CD4-positive, alpha-beta T cell treated with Interleukin-15 for 4 hours (primary cell): Measurements from ENCODE around the gene CD300C.
"Not testable (repeated sequence)": the region's sequence is repeated elsewhere in the genome, so short reads cannot be mapped to it uniquely, and the experiment has no call there.

Source experiments
- DNase-seq: peaks from one replicate; pipeline ENCODE4 v3.0.0-alpha.2; 2020; ENCODE audit warnings: low spot score

Gene CD300C

DNA sequence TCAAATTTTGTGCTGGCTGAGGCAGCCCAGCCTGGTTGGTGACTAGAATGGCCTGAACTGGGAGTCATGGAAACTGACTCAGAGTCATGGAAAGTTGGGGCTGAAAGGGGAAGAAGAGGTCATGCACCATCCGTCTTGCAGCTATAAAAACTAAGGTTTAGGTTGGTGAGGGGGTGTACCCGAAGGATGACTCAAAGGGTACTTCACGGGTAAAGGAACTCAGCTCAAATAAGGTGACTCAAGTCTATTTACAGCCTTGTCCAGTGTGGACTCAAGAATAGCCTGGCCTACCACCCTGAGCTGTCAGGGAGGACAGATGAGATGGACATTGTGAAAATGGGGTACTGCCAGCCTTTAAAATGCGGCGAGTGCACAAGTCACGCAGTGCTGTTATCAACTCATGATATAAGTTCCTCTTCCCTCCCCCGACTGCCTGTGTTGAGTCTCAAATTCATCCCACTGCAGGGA, 33.3 kb downstream of the CD300C start:
- DNase-seq: no peak

DNA sequence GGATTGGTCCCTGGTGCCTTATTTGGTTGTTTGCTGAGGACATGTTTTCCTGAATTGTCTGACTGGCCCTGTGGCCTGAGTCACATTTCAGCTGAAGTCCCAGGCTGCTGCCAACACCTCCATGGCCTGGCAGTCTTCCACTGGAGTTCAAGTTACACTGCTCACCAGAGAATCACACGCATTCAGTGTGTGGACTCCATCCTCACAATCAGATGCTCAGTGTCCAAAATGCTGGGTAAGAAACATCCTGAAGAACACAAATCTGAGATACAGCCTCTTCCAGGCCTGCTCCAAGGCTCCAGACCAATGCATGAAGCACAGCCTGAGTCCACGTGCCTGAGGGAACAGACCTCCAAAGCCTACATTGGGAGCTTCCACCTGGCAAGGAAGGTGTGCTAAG, 33.9 kb downstream of the CD300C start:
- no peak for DNase-seq

DNA sequence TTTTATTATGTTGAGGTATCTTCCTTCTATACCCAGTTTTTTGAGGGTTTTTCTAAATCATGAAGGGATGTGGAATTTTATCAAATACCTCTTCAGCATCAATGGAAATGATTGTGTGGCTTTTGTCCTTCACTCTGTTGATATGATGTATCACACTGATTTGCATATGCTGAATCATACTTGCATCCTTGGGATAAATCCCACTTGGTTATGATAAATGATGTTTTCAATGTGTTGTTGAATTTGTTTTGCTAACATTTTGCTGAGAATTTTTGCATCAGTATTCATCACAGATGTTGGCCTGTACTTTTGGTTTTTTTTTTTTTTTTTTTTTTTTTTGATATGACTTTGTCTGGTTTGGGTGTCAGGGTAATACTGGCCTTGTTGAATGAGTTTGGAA, 37.8 kb downstream of the CD300C start:
- DNase-seq: no peak

DNA sequence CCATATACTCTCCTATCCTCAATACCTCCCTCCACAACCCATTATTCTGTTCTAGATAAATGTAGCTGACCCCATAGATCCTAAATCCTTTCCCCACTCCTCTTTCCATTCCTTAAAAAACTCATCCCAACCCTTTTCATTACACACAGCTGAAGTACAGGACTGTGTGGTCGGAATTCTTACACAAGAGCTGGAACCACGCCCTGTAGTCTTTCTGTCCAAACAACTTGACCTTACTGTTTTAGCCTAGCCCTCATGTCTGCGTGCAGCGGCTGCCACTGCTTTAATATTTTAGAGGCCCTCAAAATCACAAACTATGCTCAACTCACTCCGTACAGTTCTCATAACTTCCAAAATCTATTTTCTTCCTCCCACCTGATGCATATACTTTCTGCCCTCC, 42.0 kb downstream of the CD300C start:
- DNase-seq: not testable (repeated sequence)

DNA sequence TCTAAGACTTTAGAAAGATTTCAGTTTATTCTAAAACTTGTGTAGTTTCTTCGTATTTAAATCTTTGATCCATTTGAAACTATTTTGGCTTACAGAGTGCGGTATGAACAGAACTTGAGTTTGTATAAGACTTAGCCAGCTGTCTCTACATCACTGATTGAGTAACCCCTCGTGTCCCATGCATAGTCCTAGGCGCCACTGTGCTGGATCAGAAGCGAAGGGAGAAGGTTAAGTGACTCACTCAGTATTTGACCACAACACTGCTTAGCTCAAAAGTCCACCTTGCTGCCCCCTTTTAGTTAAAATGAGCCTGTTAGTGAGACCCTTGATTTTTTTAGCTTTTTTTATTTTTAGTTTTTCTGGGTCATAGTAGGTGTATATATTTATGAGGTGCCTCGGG, 43.1 kb downstream of the CD300C start:
- no peak for DNase-seq

DNA sequence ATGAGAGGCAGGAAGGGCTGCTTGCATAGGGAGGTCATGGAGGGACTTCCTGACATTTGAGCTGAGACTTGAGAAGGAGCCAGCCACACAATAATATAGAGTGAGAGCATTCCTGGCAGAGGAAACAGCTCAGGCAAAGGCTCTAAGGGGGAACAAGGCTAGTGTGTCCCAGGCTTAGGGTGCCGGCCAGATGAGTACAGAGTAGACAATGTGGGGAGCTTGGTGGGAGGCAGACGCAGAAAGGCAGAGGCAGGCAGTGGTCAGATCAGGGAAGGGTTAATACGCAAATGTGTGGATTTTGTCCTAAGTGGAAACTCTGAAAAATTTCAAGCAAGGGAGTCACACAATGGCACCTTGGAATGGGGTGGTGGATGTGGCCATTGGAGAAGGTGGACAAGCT, 45.9 kb downstream of the CD300C start:
- DNase-seq: no peak

DNA sequence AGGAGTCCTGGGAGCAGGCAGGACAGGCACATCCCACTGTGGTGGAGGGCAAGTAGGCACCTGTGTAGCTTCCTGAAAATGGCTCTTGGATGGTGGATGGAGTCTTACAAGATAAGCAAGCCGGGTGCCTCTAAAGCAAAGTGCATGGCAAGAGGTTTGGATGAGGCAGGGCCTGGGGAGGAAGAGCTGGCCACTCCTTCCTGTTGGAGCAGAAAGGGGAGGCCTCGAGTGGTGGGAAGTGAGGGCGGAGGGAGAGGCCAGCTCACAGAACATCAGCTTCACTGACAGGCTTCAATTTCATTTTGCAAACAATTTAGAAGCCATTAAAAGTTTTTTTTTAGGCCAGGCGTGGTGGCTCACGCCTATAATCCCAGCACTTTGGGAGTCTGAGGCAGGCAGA, 48.4 kb downstream of the CD300C start:
- no peak for DNase-seq

DNA sequence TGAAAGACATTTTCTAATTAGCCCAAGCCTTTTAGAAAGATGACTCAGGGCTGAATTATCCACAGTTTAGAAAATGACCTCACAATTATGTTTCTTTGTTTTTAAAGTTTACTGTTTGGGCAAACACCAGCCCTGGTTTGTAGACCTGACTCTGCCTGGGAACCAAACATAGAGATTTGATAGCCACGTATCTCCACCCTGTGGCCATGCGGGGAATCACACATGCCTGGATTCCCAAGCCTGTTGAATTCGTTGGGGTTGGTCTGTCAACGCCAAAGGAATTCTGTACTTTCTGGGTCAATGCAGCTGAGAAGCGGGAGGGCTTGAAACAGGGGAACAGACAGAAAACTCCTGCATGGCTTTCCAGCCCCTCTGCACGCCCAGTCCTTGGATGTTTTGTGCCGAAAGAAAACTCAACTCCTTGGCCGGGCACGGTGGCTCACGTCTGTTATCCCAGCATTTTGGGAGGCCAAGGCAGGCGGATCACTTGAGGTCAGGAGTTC, 52.5 kb downstream of the CD300C start:
- DNase-seq: peak; percentile 74

DNA sequence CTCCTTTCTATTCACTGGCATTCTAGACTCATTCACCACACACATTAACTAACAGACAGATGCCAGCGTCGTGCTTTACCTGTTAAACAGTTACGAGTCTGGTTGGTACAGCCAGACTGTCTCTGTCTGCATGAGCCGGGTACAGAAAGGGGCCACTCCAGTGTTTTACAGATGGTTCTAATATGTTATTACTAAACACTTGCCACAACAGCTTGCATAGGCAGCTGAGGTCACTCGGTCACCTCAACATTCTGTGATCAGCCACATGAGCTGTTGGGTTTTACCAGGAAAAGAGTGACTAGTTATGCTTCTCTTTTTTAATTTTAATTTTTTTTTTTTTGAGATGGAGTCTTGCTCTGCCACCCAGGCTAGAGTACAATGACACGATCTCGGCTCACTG, 54.3 kb downstream of the CD300C start:
- peak; percentile 32 for DNase-seq
